GM12891 (cell line): ENCODE data around the gene FBL.
"Not testable (repeated sequence)": the region's sequence is repeated elsewhere in the genome, so short reads cannot be mapped to it uniquely, and the experiment has no call there.

Experiments used
- DNase-seq: peaks from one replicate; pipeline ENCODE4 v3.0.0; 2011; ENCODE audit warnings: low spot score; ENCODE audit not compliant: insufficient read length
- FAIRE-seq: peaks from 2 replicates; lab custom pipeline; 2011; peaks lifted over from hg19 to GRCh38; lab: Jason Lieb, UNC
- PAX5 ChIP-seq: IDR thresholded peaks from 2 replicates; pipeline ENCODE4 v1.6.1; 2011; ENCODE audit warnings: low read length, moderate library complexity, mild to moderate bottlenecking; ENCODE audit not compliant: insufficient read depth, severe bottlenecking
- POLR2A ChIP-seq: IDR thresholded peaks from 2 replicates; pipeline ENCODE4 v1.6.1; 2011; ENCODE audit warnings: low read depth, low read length, control low read depth
- POLR2AphosphoS5 ChIP-seq: IDR thresholded peaks from 2 replicates; pipeline ENCODE4 v1.6.1; 2011; ENCODE audit warnings: low read depth, low read length, control low read depth
- POU2F2 ChIP-seq: IDR thresholded peaks from 2 replicates; pipeline ENCODE4 v1.6.1; 2011; ENCODE audit warnings: low read depth, mild to moderate bottlenecking, control low read depth, low read length, moderate library complexity
- SPI1 ChIP-seq: IDR thresholded peaks from 2 replicates; pipeline ENCODE4 v1.6.1; 2011; ENCODE audit warnings: low read depth, low read length, control low read depth
- TAF1 ChIP-seq: IDR thresholded peaks from 2 replicates; pipeline ENCODE4 v1.6.1; 2011; ENCODE audit warnings: low read depth, low read length, control low read depth

The FBL gene

DNA sequence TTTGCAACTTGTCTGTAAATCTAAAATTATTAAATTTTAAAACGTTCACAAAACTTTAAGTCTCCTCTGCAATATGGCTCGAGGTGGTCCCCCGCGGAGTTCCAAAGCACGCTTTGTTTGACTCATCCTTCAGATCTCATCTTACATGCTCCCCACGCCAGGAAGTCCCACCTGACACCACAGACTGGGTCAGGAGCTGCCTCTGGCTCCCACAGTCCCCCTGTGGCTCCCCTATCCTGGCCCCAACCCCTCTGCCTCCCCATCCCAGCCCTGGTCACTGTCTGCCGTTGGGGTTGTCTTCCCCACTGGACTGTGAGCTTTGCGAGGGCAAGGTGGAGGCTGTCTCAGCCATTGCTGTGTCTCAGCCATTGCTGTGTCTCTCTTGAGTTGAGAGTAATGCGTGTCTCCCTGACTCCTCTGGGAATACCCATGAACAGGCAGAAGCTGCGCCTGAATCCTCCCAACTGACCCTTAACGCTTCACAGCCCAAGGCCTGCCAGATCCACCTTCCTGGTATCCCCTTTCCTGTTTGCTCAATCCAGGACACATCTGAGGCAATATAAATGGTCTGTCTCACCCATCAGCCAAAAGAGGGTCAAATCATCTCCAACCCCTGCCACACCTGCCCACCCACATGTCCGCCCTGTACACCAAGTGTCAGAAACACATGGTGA lies 28.2 kb downstream of the FBL start:
- FAIRE-seq (peak; percentile 48), DNase-seq (no peak)
- TF ChIP-seq TAF1, result no peak
- no peak for TF ChIP-seq SPI1
- no peak for TF ChIP-seq POLR2AphosphoS5
- TF ChIP-seq PAX5, result no peak
- no peak for TF ChIP-seq POU2F2
- TF ChIP-seq POLR2A, result no peak

DNA sequence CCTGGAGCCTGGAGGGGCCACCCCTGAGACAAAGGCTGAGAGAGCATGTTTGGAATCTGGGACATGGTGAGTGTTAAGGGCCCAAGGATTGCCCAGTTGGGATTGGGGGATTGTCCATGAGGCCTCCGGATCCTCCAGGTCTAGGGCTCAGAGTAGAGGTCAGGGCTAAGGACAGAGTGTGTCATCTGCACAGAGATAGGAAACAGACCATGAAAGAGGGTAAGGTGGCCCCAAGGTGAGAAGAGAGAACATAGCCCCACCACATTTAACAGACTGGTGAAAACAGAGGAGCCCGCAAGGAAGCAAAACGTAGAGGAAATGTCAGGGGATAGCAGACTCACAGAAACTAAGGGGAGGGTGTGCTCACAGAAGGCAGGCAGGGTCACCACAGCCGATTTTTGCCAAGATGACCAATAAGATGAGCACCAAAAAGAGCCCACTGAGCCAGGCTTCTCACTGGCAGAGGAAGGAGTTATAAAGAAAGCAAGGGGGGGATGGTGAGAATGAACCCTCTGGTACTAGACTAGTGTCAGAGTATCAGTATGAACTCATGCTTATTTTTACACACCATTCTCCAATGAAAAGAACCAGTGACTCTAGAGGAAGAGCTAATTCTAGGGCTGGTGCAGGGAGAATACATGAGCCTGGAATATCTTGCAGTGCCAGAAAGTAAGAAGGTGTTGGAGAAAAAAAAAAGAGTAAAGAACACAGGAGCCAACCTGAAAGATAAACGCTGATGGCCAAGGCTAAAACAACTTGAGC lies 29.7 kb downstream of the FBL start:
- FAIRE-seq (no peak), DNase-seq (no peak)
- TF ChIP-seq SPI1 (no peak), TAF1 (no peak), POU2F2 (no peak), POLR2A (no peak)

DNA sequence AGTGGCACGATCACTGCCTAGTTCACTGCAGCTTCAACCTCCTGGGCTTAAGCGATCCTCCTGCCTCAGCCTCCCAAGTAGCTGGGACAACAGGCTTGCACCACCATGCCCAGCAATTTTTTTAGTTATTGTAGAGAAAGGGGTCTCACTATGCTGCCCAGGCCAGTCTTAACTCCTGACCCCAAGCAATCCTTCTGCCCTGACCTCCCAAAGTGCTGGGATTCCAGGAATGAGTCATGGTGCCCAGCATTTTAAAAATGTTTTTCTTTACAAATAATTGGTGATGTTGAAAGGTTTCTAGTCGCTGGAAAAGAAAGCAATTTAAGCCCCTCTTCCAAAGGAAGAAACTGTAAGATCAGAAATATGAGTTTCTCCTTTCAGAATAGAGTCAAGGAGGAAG lies 31.6 kb downstream of the FBL start:
- no peak for TF ChIP-seq TAF1
- TF ChIP-seq POU2F2, result no peak
- TF ChIP-seq PAX5, result no peak
- no peak for TF ChIP-seq SPI1
- no peak for TF ChIP-seq POLR2A
- no peak for TF ChIP-seq POLR2AphosphoS5
- FAIRE-seq, result no peak
- DNase-seq, result no peak

DNA sequence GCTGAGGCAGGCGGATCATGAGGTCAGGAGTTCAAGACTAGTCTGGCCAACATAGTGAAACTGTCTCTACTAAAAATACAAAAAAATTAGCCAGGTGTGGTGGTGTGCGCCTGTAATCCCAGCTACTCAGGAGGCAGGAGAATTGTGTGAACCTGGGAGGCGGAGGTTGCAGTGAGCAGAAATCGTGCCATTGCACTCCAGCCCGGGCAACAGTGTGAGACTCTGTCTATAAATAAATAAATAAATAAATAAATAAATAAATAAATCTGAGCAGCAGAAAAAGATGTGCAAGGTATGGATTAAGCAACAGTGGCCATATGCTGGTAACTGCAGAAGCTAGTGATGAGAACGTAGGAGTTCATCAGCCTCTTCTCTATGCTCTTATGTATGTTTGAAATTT lies 32.1 kb downstream of the FBL start:
- not testable (repeated sequence) for FAIRE-seq, DNase-seq

DNA sequence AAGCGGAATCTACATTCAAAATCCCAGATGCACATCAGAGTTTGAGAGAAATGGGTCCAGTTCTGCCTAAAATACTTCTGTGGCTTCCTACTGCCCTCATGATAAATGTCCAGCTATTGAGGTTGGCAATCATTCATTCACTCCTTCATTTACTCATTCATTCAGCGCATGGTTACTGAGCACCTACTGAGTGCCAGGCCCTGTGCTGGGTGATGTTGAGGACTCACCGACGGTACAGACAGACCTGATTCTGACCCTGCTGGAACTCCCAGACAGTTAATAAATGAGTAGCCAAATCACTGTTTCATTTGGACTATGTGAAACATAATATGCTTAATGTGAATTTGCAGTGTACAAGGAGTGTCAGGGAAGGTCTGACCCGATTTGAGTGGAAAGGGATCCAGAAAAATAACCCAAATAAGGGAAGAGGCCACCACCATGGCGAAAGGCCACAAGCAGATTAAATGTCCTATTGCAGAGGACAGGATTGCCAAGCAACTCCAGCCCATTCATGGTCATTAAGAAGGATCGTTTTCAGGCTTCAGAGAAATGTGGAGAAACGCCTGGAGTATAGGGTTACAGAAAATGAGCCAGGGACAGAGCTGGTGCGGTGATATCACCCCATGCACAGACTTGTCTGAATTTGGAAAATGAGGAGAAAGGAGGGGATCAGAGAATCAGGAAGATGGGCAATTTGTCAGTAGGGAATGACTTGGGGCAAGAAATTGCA lies 32.8 kb downstream of the FBL start:
- FAIRE-seq (peak; percentile 54), DNase-seq (no peak)
- no peak for TF ChIP-seq SPI1
- TF ChIP-seq TAF1, result no peak
- no peak for TF ChIP-seq POLR2A
- TF ChIP-seq POLR2AphosphoS5, result no peak
- no peak for TF ChIP-seq PAX5
- TF ChIP-seq POU2F2, result no peak

DNA sequence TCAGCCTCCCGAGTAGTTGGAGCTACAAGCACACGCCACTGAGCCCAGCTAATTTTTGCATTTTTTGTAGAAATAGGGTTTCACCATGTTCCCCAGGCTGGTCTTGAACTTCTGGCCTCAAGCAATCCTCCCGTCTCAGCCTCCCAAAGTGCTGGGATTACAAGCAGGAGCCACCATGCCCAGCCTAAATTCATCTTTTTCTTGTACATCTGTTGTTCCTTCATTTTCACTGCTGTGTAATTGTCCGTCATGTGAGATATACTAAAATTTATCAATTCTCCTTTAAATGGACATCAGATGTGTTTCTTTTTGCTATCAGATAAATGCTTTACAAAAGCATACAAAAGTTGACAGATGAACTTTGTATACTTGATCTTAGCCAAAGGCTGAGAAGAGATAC lies 35.1 kb downstream of the FBL start:
- DNase-seq (no peak), FAIRE-seq (no peak)
- TF ChIP-seq POU2F2, result no peak
- no peak for TF ChIP-seq SPI1
- TF ChIP-seq TAF1, result no peak
- no peak for TF ChIP-seq PAX5
- no peak for TF ChIP-seq POLR2AphosphoS5
- no peak for TF ChIP-seq POLR2A

DNA sequence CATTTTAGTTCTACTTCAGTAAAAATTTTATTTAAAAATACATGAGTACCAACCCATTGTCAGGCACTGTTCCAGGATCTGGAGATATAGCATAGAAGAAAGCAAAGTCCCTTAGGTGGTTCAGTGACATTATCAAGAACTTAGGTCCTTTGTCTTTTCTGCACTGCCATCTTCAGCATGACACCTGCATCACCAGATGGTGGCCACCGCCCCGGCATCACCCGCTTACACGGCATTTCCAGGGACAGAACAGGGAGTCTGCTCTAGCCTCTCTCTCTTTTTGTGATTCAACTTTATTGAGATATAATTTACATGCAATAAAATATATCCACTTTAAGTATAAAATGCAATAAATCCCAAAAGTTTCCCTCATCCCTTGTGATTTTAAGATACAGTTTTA lies 35.8 kb downstream of the FBL start:
- no peak for FAIRE-seq
- DNase-seq, result no peak
- TF ChIP-seq SPI1 (no peak), TAF1 (no peak), POU2F2 (no peak), POLR2A (no peak), PAX5 (no peak), POLR2AphosphoS5 (no peak)

DNA sequence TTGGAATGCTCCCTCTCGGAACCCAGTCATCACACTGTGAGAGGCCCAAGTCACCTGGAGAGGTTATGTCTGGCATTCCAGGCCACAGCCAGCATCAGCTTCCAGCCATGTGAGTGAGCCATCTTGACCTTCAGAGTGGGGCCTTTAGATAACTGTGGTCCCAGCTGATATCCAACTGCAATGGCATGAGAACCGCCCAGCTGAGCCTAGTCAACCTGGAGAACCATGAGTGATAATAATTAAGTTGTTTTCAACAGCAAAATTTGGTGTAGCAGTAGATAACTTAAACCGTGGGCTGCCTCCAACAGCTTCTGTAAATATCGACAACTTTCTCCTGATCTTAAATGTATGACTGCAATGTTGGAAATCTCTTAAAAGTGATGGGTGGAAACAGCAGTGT lies 36.8 kb downstream of the FBL start:
- DNase-seq (no peak), FAIRE-seq (no peak)
- TF ChIP-seq POLR2AphosphoS5, result no peak
- TF ChIP-seq POLR2A, result no peak
- TF ChIP-seq TAF1, result no peak
- TF ChIP-seq PAX5, result no peak
- TF ChIP-seq POU2F2, result no peak
- TF ChIP-seq SPI1, result no peak

DNA sequence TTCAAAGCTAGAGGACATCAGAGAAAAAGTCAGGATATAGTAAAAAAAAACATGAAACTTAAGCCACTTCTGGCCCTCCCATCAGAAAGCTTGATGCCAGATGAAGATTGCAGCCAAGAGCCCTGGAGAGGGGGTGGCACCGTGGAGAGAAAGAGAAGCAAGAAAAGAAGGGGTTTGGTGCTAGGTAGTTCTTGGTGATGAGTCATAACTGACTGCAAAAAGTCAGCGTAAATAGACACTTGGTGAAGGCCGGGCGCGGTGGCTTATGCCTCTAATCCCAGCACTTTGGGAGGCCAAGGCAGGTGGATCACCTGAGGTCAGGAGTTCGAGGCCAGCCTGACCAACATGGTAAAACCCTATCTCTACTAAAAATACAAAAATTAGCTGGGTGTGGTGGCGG lies 37.5 kb downstream of the FBL start:
- FAIRE-seq, DNase-seq: not testable (repeated sequence)

DNA sequence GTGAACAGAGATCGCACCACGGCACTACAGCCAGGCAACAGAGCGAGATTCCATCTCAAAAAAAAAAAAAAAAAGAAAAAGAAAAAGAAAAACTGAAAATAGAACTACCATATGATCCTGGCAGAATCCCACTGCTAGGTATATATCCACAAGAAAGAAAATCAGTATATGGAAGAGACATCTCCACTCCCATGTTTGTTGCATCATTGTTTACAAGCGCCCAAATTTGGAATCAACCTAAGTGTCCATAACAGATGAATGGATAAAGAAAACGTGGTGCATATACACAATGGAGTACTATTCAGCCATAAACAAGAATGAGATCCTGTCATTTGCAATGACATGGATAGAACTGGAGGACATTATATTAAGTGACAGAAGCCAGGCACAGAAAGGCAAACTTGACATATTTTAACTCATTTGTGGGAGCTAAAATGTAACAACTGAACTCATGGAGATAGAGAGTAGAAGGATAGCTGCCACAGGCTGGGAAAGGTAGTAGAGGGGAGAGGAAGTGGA lies 38.3 kb downstream of the FBL start:
- FAIRE-seq (no peak), DNase-seq (no peak)
- TF ChIP-seq SPI1 (no peak), POLR2A (no peak), TAF1 (no peak), POU2F2 (no peak), POLR2AphosphoS5 (no peak), PAX5 (no peak)
